Parathyroid adenoma (tissue), 2 donors: ENCODE results near the gene NUP210.

Experiments used
- H2AFZ ChIP-seq: fragments of 300-600 bp; sonication (generic); one replicate; pipeline ENCODE4 v1.7.0; 2017; ENCODE audit warnings: antibody characterized with exemption, mild to moderate bottlenecking
- H3K27ac ChIP-seq: fragments of 300-600 bp; sonication (generic); one replicate; pipeline ENCODE4 v1.7.0; 2017
- H3K27me3 ChIP-seq: fragments of 300-600 bp; sonication (generic); one replicate; pipeline ENCODE4 v1.7.0; 2017; ENCODE audit warnings: low read length; ENCODE audit not compliant: control insufficient read depth, insufficient read depth
- H3K36me3 ChIP-seq: fragments of 300-600 bp; sonication (generic); one replicate; pipeline ENCODE4 v1.7.0; 2017; ENCODE audit warnings: low read length; ENCODE audit not compliant: control insufficient read depth, insufficient read depth
- H3K4me1 ChIP-seq: fragments of 300-600 bp; sonication (generic); one replicate; pipeline ENCODE4 v1.7.0; 2017; ENCODE audit warnings: control low read depth
- H3K4me2 ChIP-seq: fragments of 300-600 bp; sonication (generic); one replicate; pipeline ENCODE4 v1.7.0; 2017; ENCODE audit warnings: low read length
- H3K4me3 ChIP-seq: fragments of 300-600 bp; sonication (generic); one replicate; pipeline ENCODE4 v1.7.0; 2017; ENCODE audit warnings: low read depth, low read length
- H3K79me2 ChIP-seq: fragments of 300-600 bp; sonication (generic); one replicate; pipeline ENCODE4 v1.7.0; 2017; ENCODE audit warnings: control low read depth
- H3K9ac ChIP-seq: fragments of 300-600 bp; sonication (generic); one replicate; pipeline ENCODE4 v1.7.0; 2017; ENCODE audit warnings: mild to moderate bottlenecking
- H3K9me3 ChIP-seq: fragments of 300-600 bp; sonication (generic); one replicate; pipeline ENCODE4 v1.7.0; 2017; ENCODE audit warnings: low read length; ENCODE audit not compliant: control insufficient read depth
- CTCF ChIP-seq: fragments of 300-600 bp; sonication (generic); IDR thresholded peaks from one replicate; pipeline ENCODE4 v1.7.0; 2017; ENCODE audit warnings: antibody characterized with exemption, mild to moderate bottlenecking
- donor health status: primary hyperparathyroidism.

NUP210 gene

GRCh38 chr3:13332740-13333139 is 87.4 kb downstream of the NUP210 start:
- H2AFZ ChIP-seq = no peak overlapping the region
- no peak for TF ChIP-seq CTCF
- no peak overlapping the region for H3K9ac ChIP-seq
- no peaks in the 10 kb centered on the region for H3K9me3 ChIP-seq
- no peaks in the 10 kb centered on the region for H3K27me3 ChIP-seq
- H3K4me1 ChIP-seq = no peaks in the 10 kb centered on the region
- H3K36me3 ChIP-seq = no peaks in the 10 kb centered on the region
- H3K79me2 ChIP-seq = no peaks in the 10 kb centered on the region
- H3K27ac ChIP-seq = no peak overlapping the region
- no peak overlapping the region for H3K4me3 ChIP-seq
- no peak overlapping the region for H3K4me2 ChIP-seq

GRCh38 chr3:13332158-13332557 is 88.0 kb downstream of the NUP210 start:
- Histone ChIP-seq H3K9me3 (no peaks in the 10 kb centered on the region), H3K27ac (no peak overlapping the region), H3K27me3 (no peaks in the 10 kb centered on the region), H3K9ac (no peak overlapping the region), H3K36me3 (no peaks in the 10 kb centered on the region), H3K4me1 (no peaks in the 10 kb centered on the region), H2AFZ (no peak overlapping the region), H3K4me3 (no peak overlapping the region), H3K4me2 (no peak overlapping the region), H3K79me2 (no peaks in the 10 kb centered on the region)
- TF ChIP-seq CTCF = no peak

GRCh38 chr3:13329746-13330145 is 90.4 kb downstream of the NUP210 start:
- H3K4me3 ChIP-seq = no peak overlapping the region
- H3K36me3 ChIP-seq = no peaks in the 10 kb centered on the region
- no peak for TF ChIP-seq CTCF
- H3K27me3 ChIP-seq = no peaks in the 10 kb centered on the region
- no peak overlapping the region for H2AFZ ChIP-seq
- H3K27ac ChIP-seq = no peak overlapping the region
- H3K79me2 ChIP-seq = no peaks in the 10 kb centered on the region
- no peak overlapping the region for H3K4me2 ChIP-seq
- no peaks in the 10 kb centered on the region for H3K9me3 ChIP-seq
- H3K9ac ChIP-seq = no peak overlapping the region
- H3K4me1 ChIP-seq = no peaks in the 10 kb centered on the region

GRCh38 chr3:13325892-13326443 is 94.2 kb downstream of the NUP210 start:
- Histone ChIP-seq H3K4me2 (no peak overlapping the region), H3K79me2 (no peaks in the 10 kb centered on the region), H3K4me3 (no peak overlapping the region), H2AFZ (no peak overlapping the region), H3K27me3 (no peaks in the 10 kb centered on the region), H3K36me3 (no peaks in the 10 kb centered on the region), H3K9ac (no peak overlapping the region), H3K9me3 (no peaks in the 10 kb centered on the region), H3K27ac (no peak overlapping the region), H3K4me1 (no peaks in the 10 kb centered on the region)
- TF ChIP-seq CTCF = no peak

GRCh38 chr3:13324835-13325501 is 95.2 kb downstream of the NUP210 start:
- Histone ChIP-seq H3K9ac (no peak overlapping the region), H3K27me3 (no peaks in the 10 kb centered on the region), H3K4me3 (no peak overlapping the region), H3K4me2 (no peak overlapping the region), H3K36me3 (no peaks in the 10 kb centered on the region), H3K27ac (no peak overlapping the region), H2AFZ (no peak overlapping the region), H3K79me2 (no peaks in the 10 kb centered on the region), H3K9me3 (no peaks in the 10 kb centered on the region), H3K4me1 (no peaks in the 10 kb centered on the region)
- TF ChIP-seq CTCF = no peak
